ENCODE data around the gene AUTS2.
"Not testable (repeated sequence)": the region's sequence is repeated elsewhere in the genome, so short reads cannot be mapped to it uniquely, and the experiment has no call there.

Gene AUTS2

DNA sequence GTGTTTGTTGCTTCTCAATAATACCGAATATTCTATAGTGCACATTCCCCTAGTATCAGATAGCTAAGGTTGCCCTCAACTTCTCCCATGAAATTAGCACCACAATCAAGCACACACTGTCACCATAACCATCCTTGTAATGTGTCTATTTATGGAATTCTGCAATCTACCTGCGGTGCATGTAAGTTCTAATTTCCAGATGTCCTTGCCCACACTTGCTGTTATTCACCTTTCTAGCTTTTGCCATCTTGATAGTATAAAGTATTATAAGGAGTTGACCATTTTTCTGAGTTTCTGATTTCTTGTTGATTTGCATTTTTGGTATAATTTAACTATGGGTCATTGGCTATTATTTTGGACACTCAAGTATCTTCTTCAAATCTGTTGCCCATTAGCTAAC lies 1043.6 kb downstream of the AUTS2 start:
- WGBS (ENCODE audit: insufficient coverage, insufficient read length) = no CpG with 5 or more reads among the region's 2 CpGs
- Histone ChIP-seq H3K27ac (ENCODE audit: low read length) (no peak overlapping the region), H3K27me3 (ENCODE audit: control insufficient read depth, insufficient read depth, low read length) (no peaks in the 10 kb centered on the region), H3K4me3 (ENCODE audit: low read length) (no peak overlapping the region), H3K4me1 (ENCODE audit: control insufficient read depth, insufficient read depth, low read length) (peaks cover 2% of the 10 kb centered on the region), H3K9me3 (ENCODE audit: control insufficient read depth, insufficient read depth, low read length) (no peaks in the 10 kb centered on the region), H3K36me3 (ENCODE audit: control insufficient read depth, insufficient read depth, low read length) (no peaks in the 10 kb centered on the region)
- no peak for DNase-seq (ENCODE audit: low read depth, low spot score)

DNA sequence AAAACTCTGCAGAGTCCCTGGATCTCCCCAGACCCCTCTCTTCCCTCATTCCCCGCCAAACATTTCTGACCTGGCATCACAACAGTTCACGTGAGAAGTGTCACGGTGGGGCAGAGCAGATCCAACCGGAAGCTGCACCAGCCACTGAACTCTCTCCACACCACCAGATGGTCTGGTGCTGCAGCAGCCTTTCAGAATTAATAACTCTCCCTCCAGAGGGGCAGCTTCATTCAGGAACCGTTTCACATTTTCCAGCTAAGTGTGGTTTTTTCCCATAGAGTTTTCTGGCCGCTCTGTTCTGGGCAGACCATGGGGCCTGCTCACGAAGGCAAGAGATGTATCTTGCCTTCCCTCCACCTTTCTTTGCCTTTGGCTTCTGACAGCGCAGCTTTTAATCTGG lies 1047.0 kb downstream of the AUTS2 start:
- no CpG with 5 or more reads among the region's 8 CpGs for WGBS (ENCODE audit: insufficient coverage, insufficient read length)
- no peak for DNase-seq (ENCODE audit: low read depth, low spot score)
- Histone ChIP-seq H3K4me1 (ENCODE audit: control insufficient read depth, insufficient read depth, low read length) (no peaks in the 10 kb centered on the region), H3K9me3 (ENCODE audit: control insufficient read depth, insufficient read depth, low read length) (no peaks in the 10 kb centered on the region), H3K27me3 (ENCODE audit: control insufficient read depth, insufficient read depth, low read length) (no peaks in the 10 kb centered on the region), H3K27ac (ENCODE audit: low read length) (no peak overlapping the region), H3K4me3 (ENCODE audit: low read length) (no peak overlapping the region), H3K36me3 (ENCODE audit: control insufficient read depth, insufficient read depth, low read length) (no peaks in the 10 kb centered on the region)

DNA sequence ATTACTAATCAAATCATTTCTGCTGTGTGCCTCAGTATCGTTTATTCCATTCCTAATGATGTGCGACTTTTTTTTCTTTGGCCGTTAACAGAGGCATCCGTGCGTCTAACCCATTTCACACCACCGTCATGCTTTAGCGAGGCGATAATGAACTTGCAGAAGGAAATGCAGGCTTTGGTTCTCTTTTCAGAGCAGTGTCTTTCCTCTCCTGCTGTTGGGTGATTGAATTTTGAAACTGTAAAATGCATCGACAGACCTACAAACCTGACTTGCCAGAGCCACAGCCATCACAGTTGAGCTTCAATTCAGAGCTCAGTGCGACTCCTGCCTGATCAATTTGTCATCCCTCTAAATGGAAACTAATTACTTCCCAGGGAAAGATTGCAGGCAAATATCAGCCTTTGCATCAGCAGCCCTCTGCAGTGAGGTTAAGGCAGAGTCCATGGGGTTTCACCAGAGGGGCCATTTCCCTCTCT lies 1047.6 kb downstream of the AUTS2 start:
- Histone ChIP-seq H3K4me1 (ENCODE audit: control insufficient read depth, insufficient read depth, low read length) (no peaks in the 10 kb centered on the region), H3K27me3 (ENCODE audit: control insufficient read depth, insufficient read depth, low read length) (no peaks in the 10 kb centered on the region), H3K27ac (ENCODE audit: low read length) (no peak overlapping the region), H3K4me3 (ENCODE audit: low read length) (no peak overlapping the region), H3K36me3 (ENCODE audit: control insufficient read depth, insufficient read depth, low read length) (no peaks in the 10 kb centered on the region), H3K9me3 (ENCODE audit: control insufficient read depth, insufficient read depth, low read length) (no peaks in the 10 kb centered on the region)
- no CpG with 5 or more reads among the region's 10 CpGs for WGBS (ENCODE audit: insufficient coverage, insufficient read length)
- no peak for DNase-seq (ENCODE audit: low read depth, low spot score)

DNA sequence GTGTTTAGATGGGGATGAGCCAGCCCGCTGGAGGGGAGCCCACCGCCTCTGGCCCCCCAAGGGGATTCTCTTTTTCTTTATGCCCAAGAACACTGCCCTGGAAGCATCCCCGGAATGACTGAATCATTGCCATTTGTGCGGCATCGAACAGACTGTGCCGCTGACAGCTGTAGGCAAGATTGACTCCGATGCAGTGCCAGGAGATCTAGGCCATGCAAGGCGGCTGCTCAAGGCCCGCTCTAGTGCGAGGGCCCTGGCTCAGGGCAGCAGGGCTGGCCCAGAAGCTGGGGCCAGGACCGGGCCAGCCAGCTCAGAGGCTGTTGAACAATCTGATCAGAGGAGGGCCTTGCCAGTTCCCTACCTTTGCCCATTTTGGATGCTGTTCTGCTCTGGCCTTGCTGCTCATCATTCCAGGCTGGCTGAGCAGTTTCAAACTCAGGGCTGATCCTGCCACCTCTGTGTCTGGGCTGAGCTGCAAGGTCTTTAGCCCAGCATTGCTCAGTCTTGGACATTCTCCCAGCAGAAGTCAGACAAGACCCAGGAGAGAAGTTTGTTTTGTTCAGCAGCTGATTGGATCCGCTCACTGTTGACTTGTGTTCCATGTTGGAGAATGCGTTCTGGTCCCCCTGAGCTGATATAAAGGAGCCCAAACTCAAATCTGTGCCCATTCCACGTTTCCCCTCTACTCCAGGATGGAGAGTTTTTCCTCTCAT lies 1048.4 kb downstream of the AUTS2 start:
- no peaks in the 10 kb centered on the region for H3K27me3 ChIP-seq (ENCODE audit: control insufficient read depth, insufficient read depth, low read length)
- DNase-seq (ENCODE audit: low read depth, low spot score) = no peak
- no peaks in the 10 kb centered on the region for H3K4me1 ChIP-seq (ENCODE audit: control insufficient read depth, insufficient read depth, low read length)
- H3K9me3 ChIP-seq (ENCODE audit: control insufficient read depth, insufficient read depth, low read length) = no peaks in the 10 kb centered on the region
- no peaks in the 10 kb centered on the region for H3K36me3 ChIP-seq (ENCODE audit: control insufficient read depth, insufficient read depth, low read length)
- WGBS (ENCODE audit: insufficient coverage, insufficient read length) = no CpG with 5 or more reads among the region's 14 CpGs
- no peak overlapping the region for H3K4me3 ChIP-seq (ENCODE audit: low read length)
- H3K27ac ChIP-seq (ENCODE audit: low read length) = no peak overlapping the region

DNA sequence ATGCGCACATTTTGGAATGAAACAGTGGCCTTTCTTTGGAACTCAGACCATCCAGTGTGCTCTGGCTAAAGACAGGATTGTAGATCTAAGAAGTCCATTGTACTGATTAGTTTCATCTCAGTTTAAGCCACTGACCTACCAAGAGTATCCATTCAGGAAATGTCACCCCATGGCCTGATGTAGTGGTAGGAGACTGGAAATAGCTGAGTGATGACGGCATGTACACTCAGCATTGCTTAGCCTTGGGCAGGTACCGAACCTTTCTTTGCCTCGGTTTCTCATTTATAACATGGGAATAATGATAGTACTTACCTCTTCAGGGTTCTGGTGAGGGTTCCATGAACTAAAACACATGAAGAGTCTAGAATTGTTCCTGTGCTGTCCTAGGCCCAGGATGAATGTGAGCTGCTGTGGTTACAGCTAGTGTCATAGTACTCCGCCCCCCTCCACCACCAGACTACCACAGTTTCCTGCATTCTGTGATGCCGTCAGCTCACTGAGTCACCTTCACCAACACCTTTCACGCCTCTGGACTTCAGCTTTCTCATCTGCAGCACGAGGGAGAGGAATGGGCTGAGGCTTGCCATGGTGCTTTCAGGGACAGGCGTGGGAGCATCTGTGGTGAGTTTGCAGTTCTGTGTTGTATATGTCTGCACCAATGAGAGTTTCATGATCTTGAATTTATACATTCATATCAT lies 1049.7 kb downstream of the AUTS2 start:
- H3K4me3 ChIP-seq (ENCODE audit: low read length) = no peak overlapping the region
- WGBS (ENCODE audit: insufficient coverage, insufficient read length) = no CpG with 5 or more reads among the region's 9 CpGs
- no peak for DNase-seq (ENCODE audit: low read depth, low spot score)
- H3K36me3 ChIP-seq (ENCODE audit: control insufficient read depth, insufficient read depth, low read length) = no peaks in the 10 kb centered on the region
- no peaks in the 10 kb centered on the region for H3K9me3 ChIP-seq (ENCODE audit: control insufficient read depth, insufficient read depth, low read length)
- H3K4me1 ChIP-seq (ENCODE audit: control insufficient read depth, insufficient read depth, low read length) = no peaks in the 10 kb centered on the region
- no peaks in the 10 kb centered on the region for H3K27me3 ChIP-seq (ENCODE audit: control insufficient read depth, insufficient read depth, low read length)
- H3K27ac ChIP-seq (ENCODE audit: low read length) = no peak overlapping the region

DNA sequence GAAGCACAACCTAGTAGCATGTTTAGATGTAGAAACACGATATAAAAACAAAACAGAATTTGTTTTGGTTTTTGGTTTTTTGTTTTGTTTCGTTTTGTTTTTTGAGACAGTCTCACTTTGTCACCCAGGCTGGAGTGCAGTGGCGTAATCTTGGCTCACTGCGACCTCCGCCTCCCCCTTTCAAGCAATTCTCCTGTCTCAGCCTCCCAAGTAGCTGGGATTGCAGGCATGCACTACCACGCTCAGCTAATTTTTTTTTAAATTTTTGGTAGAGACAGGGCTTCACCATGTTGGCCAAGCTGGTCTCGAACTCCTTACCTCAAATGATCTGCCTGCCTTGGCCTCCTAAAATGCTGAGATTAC lies 1050.2 kb downstream of the AUTS2 start:
- DNase-seq (ENCODE audit: low read depth, low spot score) = not testable (repeated sequence)

DNA sequence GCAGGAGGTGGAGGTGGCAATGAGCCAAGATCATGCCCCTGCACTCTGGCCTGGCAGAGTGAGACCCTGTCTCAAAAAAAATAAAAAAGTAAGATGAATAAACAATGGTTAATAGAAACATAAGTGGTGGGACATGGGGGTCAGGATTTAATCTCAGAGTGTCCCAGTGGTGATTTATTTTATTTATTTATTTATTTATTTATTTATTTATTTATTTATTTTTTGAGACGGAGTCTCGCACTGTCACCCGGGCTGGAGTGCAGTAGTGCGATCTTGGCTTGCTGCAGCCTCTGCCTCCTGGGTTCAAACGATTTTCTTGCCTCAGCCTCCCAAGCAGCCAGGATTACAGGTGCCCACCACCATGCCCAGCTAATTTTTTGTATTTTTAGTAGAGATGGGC lies 1051.0 kb downstream of the AUTS2 start:
- Histone ChIP-seq H3K36me3 (ENCODE audit: control insufficient read depth, insufficient read depth, low read length) (no peaks in the 10 kb centered on the region), H3K9me3 (ENCODE audit: control insufficient read depth, insufficient read depth, low read length) (no peaks in the 10 kb centered on the region), H3K27me3 (ENCODE audit: control insufficient read depth, insufficient read depth, low read length) (no peaks in the 10 kb centered on the region), H3K27ac (ENCODE audit: low read length) (no peak overlapping the region), H3K4me3 (ENCODE audit: low read length) (no peak overlapping the region), H3K4me1 (ENCODE audit: control insufficient read depth, insufficient read depth, low read length) (no peaks in the 10 kb centered on the region)
- no peak for DNase-seq (ENCODE audit: low read depth, low spot score)
- WGBS (ENCODE audit: insufficient coverage, insufficient read length) = no CpG with 5 or more reads among the region's 5 CpGs

More for the DNA sequence above, 1050.2 kb downstream of the AUTS2 start:
- not testable (repeated sequence) for H3K36me3 ChIP-seq (ENCODE audit: control insufficient read depth, insufficient read depth, low read length); H3K27ac ChIP-seq (ENCODE audit: low read length); H3K4me3 ChIP-seq (ENCODE audit: low read length); H3K27me3 ChIP-seq (ENCODE audit: control insufficient read depth, insufficient read depth, low read length); H3K9me3 ChIP-seq (ENCODE audit: control insufficient read depth, insufficient read depth, low read length); H3K4me1 ChIP-seq (ENCODE audit: control insufficient read depth, insufficient read depth, low read length)
- 100% methylated on average over 2 of the region's 7 CpGs for WGBS (ENCODE audit: insufficient coverage, insufficient read length)

DNA sequence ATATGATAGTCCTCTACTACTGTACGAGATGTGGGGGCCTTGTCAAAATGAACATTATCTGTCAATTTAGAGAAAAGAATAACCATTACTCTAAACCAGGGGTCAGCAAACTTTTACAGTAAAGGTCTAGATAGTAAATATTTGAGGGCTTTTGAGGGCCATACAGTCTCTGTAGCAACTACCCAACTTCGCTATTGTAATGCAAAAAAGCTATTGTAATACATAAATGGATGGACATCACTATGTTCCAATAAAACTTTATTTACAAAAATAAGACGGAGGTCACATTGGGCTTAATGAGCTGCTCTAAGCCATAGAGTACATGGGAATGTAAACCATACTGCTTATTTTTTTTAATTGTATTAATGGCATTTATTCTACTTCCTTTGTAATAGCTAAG lies 1055.9 kb downstream of the AUTS2 start:
- H3K36me3 ChIP-seq (ENCODE audit: control insufficient read depth, insufficient read depth, low read length) = no peaks in the 10 kb centered on the region
- no peaks in the 10 kb centered on the region for H3K9me3 ChIP-seq (ENCODE audit: control insufficient read depth, insufficient read depth, low read length)
- no CpG with 5 or more reads among the region's 3 CpGs for WGBS (ENCODE audit: insufficient coverage, insufficient read length)
- no peak overlapping the region for H3K4me3 ChIP-seq (ENCODE audit: low read length)
- H3K27ac ChIP-seq (ENCODE audit: low read length) = no peak overlapping the region
- H3K4me1 ChIP-seq (ENCODE audit: control insufficient read depth, insufficient read depth, low read length) = no peaks in the 10 kb centered on the region; the same call in 1 of the 2 replicates
- DNase-seq (ENCODE audit: low read depth, low spot score) = no peak
- no peaks in the 10 kb centered on the region for H3K27me3 ChIP-seq (ENCODE audit: control insufficient read depth, insufficient read depth, low read length)

DNA sequence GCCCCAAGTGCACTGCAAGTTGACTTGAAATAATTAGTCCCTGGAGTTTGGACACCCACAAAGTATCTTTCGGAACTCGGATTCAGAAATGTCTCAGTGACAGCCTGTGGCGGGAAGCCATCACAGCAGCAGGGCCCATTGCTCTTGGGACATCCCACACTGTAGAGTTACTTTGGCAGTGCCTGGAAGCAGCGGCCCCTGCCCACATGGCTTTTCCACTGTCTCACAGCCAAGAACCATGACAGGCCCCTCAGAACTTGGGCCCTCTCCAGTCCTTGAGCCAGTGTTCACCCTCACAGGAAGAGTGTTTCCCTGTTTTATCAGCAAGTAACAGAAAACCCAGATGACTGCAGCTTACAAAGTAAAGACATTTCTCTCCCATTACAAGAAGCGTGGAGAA lies 1056.7 kb downstream of the AUTS2 start:
- no peaks in the 10 kb centered on the region for H3K27me3 ChIP-seq (ENCODE audit: control insufficient read depth, insufficient read depth, low read length)
- H3K4me1 ChIP-seq (ENCODE audit: control insufficient read depth, insufficient read depth, low read length) = no peaks in the 10 kb centered on the region; the same call in 1 of the 2 replicates
- WGBS (ENCODE audit: insufficient coverage, insufficient read length) = no CpG with 5 or more reads among the region's 5 CpGs
- H3K27ac ChIP-seq (ENCODE audit: low read length) = no peak overlapping the region
- H3K9me3 ChIP-seq (ENCODE audit: control insufficient read depth, insufficient read depth, low read length) = no peaks in the 10 kb centered on the region
- DNase-seq (ENCODE audit: low read depth, low spot score) = no peak
- H3K36me3 ChIP-seq (ENCODE audit: control insufficient read depth, insufficient read depth, low read length) = no peaks in the 10 kb centered on the region
- no peak overlapping the region for H3K4me3 ChIP-seq (ENCODE audit: low read length)

DNA sequence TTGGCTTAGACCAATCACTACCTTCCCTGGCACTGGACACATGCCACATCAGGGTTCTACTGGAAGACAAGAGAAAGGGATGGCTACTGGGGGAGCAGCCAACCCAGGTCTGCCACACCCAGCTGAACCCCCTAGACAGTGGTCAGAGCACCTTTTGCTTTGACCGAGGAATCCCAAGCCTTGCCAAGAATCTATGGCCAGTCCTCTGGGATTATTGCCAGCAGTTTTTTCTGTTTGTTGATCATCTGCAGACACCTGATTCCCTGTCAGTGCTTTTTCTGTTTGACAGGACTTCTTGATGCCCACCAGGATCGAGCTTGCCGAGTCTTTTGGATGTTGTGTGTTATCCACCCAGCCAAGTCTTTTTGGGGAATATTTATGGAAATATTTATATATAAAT lies 1057.4 kb downstream of the AUTS2 start:
- no peaks in the 10 kb centered on the region for H3K27me3 ChIP-seq (ENCODE audit: control insufficient read depth, insufficient read depth, low read length)
- H3K9me3 ChIP-seq (ENCODE audit: control insufficient read depth, insufficient read depth, low read length) = no peaks in the 10 kb centered on the region
- no peak overlapping the region for H3K4me3 ChIP-seq (ENCODE audit: low read length)
- no CpG with 5 or more reads among the region's 3 CpGs for whole genome bisulfite sequencing (ENCODE audit: insufficient coverage, insufficient read length)
- no peaks in the 10 kb centered on the region for H3K36me3 ChIP-seq (ENCODE audit: control insufficient read depth, insufficient read depth, low read length)
- DNase-seq (ENCODE audit: low read depth, low spot score) = no peak
- no peaks in the 10 kb centered on the region; the same call in 1 of the 2 replicates for H3K4me1 ChIP-seq (ENCODE audit: control insufficient read depth, insufficient read depth, low read length)
- H3K27ac ChIP-seq (ENCODE audit: low read length) = no peak overlapping the region

DNA sequence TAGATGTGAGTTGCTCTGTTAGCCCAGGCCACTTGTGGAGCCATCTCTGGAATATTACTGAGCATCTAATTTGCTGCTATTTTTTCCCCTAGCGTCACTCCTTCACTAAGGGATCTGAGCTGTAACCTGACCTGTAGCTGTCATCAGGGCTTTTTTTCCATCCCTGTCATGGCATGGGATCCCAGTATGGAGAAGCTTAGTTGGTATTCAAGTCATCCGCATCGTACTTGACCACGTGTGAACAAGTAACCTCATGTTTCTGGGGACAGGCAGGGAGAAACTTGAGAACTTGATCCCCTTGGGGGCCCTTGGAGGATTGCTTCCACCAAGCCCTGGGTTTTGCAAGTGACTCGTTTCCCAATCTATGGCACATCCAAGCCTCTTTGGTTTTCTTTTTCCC lies 1059.3 kb downstream of the AUTS2 start:
- no CpG with 5 or more reads among the region's 5 CpGs for WGBS (ENCODE audit: insufficient coverage, insufficient read length)
- H3K27ac ChIP-seq (ENCODE audit: low read length) = no peak overlapping the region
- no peak for DNase-seq (ENCODE audit: low read depth, low spot score)

More for the DNA sequence above, 1059.3 kb downstream of the AUTS2 start:
- no peak overlapping the region for H3K4me3 ChIP-seq (ENCODE audit: low read length)
- H3K9me3 ChIP-seq (ENCODE audit: control insufficient read depth, insufficient read depth, low read length) = no peaks in the 10 kb centered on the region
- no peaks in the 10 kb centered on the region for H3K36me3 ChIP-seq (ENCODE audit: control insufficient read depth, insufficient read depth, low read length)
- no peaks in the 10 kb centered on the region for H3K27me3 ChIP-seq (ENCODE audit: control insufficient read depth, insufficient read depth, low read length)
- peaks cover 2% of the 10 kb centered on the region for H3K4me1 ChIP-seq (ENCODE audit: control insufficient read depth, insufficient read depth, low read length)
